GM19467 (cell line): Measurements from ENCODE around the gene CYBA.

Experiments used
- ATAC-seq: cut with Tn5 transposase; IDR thresholded peaks from one replicate; pipeline ENCODE4 v1.9.1; 2021; ENCODE audit warnings: mild to moderate bottlenecking, moderate library complexity; ENCODE audit not compliant: unreplicated experiment

CYBA gene

DNA sequence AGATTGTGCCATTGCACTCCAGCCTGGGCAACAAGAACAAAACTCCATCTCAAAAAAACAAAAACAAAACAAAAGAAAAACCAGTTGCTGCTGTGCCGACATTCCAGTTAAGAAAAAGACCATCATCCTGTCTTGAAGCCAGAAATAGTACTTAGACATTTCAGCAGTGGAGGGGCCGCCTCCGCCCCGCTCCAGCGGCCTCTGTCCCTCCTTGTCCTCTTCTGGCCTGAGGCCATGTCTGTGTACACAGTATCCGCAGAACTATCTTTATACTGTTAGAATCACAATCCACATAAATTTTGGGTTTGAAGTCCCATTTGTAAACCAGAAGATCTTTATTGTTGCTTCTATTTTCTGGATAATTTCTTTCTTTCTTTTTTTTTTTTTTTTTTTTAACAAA is 55.8 kb downstream of the CYBA start:
- no peak for ATAC-seq

DNA sequence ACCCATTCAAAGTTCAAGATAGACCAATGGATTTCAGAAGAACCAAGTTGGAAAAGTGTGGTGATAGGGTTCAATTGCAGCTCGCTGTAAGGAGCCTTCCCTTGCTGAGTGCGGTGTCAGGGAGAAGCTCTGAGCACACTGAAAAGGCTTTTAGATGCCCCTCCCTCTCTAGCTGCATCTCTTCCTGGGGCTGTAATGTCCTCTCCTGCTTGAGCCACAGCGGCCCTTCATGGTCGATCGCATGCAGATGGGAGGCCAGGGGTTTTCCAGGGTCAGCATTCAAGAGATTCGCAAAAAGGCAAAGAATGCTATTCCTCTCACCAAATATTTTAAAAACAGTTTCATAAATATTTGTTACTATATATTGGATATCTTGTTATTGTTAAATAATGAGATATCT is 56.9 kb downstream of the CYBA start:
- no peak for ATAC-seq

DNA sequence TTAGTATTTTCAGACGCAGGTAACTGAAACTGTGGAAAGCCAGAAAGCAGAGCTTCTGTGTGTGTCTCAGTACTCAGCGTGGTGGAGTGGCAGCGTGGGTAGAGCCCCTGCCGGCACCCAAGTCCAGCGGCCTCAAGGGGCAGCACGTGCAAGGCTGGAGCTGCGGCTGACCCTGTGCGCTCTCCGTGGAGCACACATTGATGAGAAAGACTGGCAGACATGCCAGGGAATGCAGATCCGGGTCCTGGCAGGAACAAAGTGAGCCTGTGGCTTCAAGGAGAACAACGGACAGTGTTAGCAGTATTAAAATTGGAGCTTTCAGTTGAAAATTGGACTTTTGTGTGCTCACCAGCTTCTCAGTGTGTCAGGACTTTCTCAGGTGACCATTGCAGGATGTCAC is 57.4 kb downstream of the CYBA start:
- ATAC-seq: no peak
